HEK293T (cell line): Measurements from ENCODE around the gene ROR1.

Experiments
- ARNT ChIP-seq: fragments of 450-650 bp; IDR thresholded peaks from 2 replicates; pipeline ENCODE4 v1.6.1; 2017; ENCODE audit warnings: mild to moderate bottlenecking
- BHLHE40 ChIP-seq: fragments of 450-650 bp; IDR thresholded peaks from 2 replicates; pipeline ENCODE4 v1.6.1; 2016; ENCODE audit warnings: mild to moderate bottlenecking, moderate library complexity, borderline replicate concordance
- CTBP1 ChIP-seq: fragments of 450-650 bp; IDR thresholded peaks from 2 replicates; pipeline ENCODE4 v1.6.1; 2016; ENCODE audit warnings: borderline replicate concordance
- ELF4 ChIP-seq: fragments of 450-650 bp; IDR thresholded peaks from 2 replicates; pipeline ENCODE4 v1.6.1; 2017; ENCODE audit warnings: antibody characterized with exemption
- FOXA1 ChIP-seq: fragments of 450-650 bp; IDR thresholded peaks from 2 replicates; pipeline ENCODE4 v1.6.1; 2016; ENCODE audit warnings: mild to moderate bottlenecking
- FOXK2 ChIP-seq: fragments of 450-650 bp; IDR thresholded peaks from 2 replicates; pipeline ENCODE4 v1.6.1; 2016; ENCODE audit warnings: mild to moderate bottlenecking
- FOXM1 ChIP-seq: fragments of 450-650 bp; IDR thresholded peaks from 2 replicates; pipeline ENCODE4 v1.6.1; 2017; ENCODE audit warnings: mild to moderate bottlenecking, borderline replicate concordance
- HDGF ChIP-seq: fragments of 450-650 bp; IDR thresholded peaks from 2 replicates; pipeline ENCODE4 v1.6.1; 2017; ENCODE audit warnings: antibody characterized with exemption, borderline replicate concordance
- L3MBTL2 ChIP-seq: fragments of 450-650 bp; conservative IDR thresholded peaks from 2 replicates; pipeline ENCODE4 v1.6.1; 2016; ENCODE audit warnings: mild to moderate bottlenecking
- SP1 ChIP-seq: fragments of 450-650 bp; IDR thresholded peaks from 2 replicates; pipeline ENCODE4 v1.6.1; 2017
- SUZ12 ChIP-seq: fragments of 450-650 bp; IDR thresholded peaks from 2 replicates; pipeline ENCODE4 v1.6.1; 2016; ENCODE audit warnings: mild to moderate bottlenecking
- TARDBP ChIP-seq: fragments of 450-650 bp; IDR thresholded peaks from 2 replicates; pipeline ENCODE4 v1.6.1; 2016
- ZNF384 ChIP-seq: fragments of 450-650 bp; IDR thresholded peaks from 2 replicates; pipeline ENCODE4 v1.6.1; 2016

DNA sequence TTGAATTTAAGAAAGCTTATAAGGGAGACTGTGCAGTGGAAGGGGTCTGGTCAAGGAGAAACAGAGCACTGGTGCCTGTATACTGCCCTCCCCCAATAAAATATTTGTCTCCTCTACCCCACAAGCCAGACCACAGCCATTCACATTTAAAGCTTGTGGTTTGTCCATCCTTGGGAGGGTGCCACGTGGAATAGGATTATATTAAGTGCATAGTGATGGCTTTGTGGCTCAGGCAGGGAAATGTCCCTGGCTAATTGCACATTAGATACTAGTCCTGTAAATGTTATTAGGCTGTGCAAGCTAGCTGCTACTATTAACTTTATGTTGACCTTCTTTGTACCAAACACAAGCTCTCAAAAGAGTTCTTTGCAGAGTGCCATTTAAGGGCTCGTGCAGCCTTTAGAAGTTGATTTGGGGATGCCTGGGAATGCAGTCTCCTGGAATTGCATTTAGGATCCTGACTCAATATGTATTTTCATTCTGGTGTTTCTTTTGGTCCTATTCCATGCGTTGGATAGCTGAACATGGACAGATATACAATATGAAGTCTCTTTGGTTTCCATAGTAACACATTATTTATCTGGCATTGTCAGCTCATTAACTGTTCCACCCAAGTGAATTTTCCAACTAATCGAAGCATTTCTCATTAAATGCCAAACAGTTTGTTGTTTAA is 210.6 kb downstream of the ROR1 start:
- TF ChIP-seq ZNF384 (no peak), CTBP1 (no peak), SUZ12 (no peak), FOXA1 (no peak), TARDBP (no peak), ELF4 (no peak), FOXK2 (no peak), BHLHE40 (no peak), L3MBTL2 (no peak), ARNT (no peak), SP1 (no peak), HDGF (no peak), FOXM1 (no peak)
